Caco-2 (cell line): ENCODE results near the gene LTA4H. TPM values are rescaled to one million over a fixed set of nuclear protein-coding genes. Genes with fewer than 3 reads are reported as not detected.

Source experiments
- BruUV-seq: library from RNA; stranded (reverse); fragments of 400-500 nt; replicated peaks from 2 replicates; lab custom pipeline; 2021; lab: Mats Ljungman, UMichigan
- CTCF ChIA-PET: fragments of 300-600 bp; sonication (Branson Sonifier 250); formaldehyde crosslinking; loops from one replicate; lab custom pipeline; 2022; ENCODE audit warnings: antibody characterized with exemption; lab: Charles Lee
- POLR2A ChIA-PET: fragments of 300-600 bp; sonication (Branson Sonifier 250); formaldehyde crosslinking; loops from one replicate; lab custom pipeline; 2022; ENCODE audit warnings: antibody characterized with exemption; lab: Charles Lee
- DNase-seq, 2 experiments: peaks; one replicate each; pipeline versions ENCODE4 v3.0.0 to v3.0.0-alpha.2; 2020 to 2022
- H3K27me3 ChIP-seq: replicated peaks from 2 replicates; pipeline ENCODE4 v1.6.0; 2011; ENCODE audit warnings: low read length; ENCODE audit not compliant: control insufficient read depth, insufficient read depth
- H3K36me3 ChIP-seq: 2 replicates; pipeline ENCODE4 v1.5.1; 2011; ENCODE audit warnings: low read length; ENCODE audit not compliant: control insufficient read depth, insufficient read depth
- H3K4me1 ChIP-seq: fragments of 250-450 bp; sonication (Bioruptor Pico); 2 replicates; pipeline ENCODE4 v1.5.1; 2020; ENCODE audit warnings: mild to moderate bottlenecking
- H3K4me3 ChIP-seq: 2 replicates; pipeline ENCODE4 v1.5.1; 2011; ENCODE audit warnings: low read depth, mild to moderate bottlenecking, control low read depth, low read length
- H3K9me3 ChIP-seq: fragments of 250-450 bp; sonication (Bioruptor Pico); 2 replicates; pipeline ENCODE4 v1.5.1; 2020; ENCODE audit warnings: mild to moderate bottlenecking, moderate library complexity
- H3K27ac Mint-ChIP-seq: one replicate; pipeline ENCODE4 v1.8.0; 2022; ENCODE audit warnings: mixed read lengths; ENCODE audit not compliant: unreplicated experiment
- H3K27me3 Mint-ChIP-seq: one replicate; pipeline ENCODE4 v1.8.0; 2022; ENCODE audit warnings: mixed read lengths; ENCODE audit not compliant: insufficient read depth, unreplicated experiment
- H3K36me3 Mint-ChIP-seq: one replicate; pipeline ENCODE4 v1.8.0; 2022; ENCODE audit warnings: mild to moderate bottlenecking, mixed read lengths; ENCODE audit not compliant: insufficient read depth, unreplicated experiment
- H3K4me1 Mint-ChIP-seq: one replicate; pipeline ENCODE4 v1.8.0; 2022; ENCODE audit warnings: low read depth, mixed read lengths; ENCODE audit not compliant: unreplicated experiment
- H3K4me3 Mint-ChIP-seq: one replicate; pipeline ENCODE4 v1.8.0; 2022; ENCODE audit warnings: mild to moderate bottlenecking, moderate library complexity, mixed read lengths; ENCODE audit not compliant: unreplicated experiment
- H3K9me3 Mint-ChIP-seq: one replicate; pipeline ENCODE4 v1.8.0; 2022; ENCODE audit warnings: mixed read lengths; ENCODE audit not compliant: unreplicated experiment
- intact Hi-C: fragments of 100-400 bp; cut with micrococcal nuclease; formaldehyde crosslinking; loops from one replicate; pipeline ENCODE4 v1.10.0; 2022; ENCODE audit not compliant: unreplicated experiment
- total RNA-seq: library from RNA; stranded (reverse); gene quantifications from 2 replicates; pipeline ENCODE4 v1.2.3, GENCODE V29; 2022
- TF ChIP-seq, protein P1 (sequence below), 2 experiments: fragments of 200-600 bp in 1 of 2; IDR thresholded peaks; 1 replicate in 1 of 2; 2 replicates in 1 of 2; pipeline versions ENCODE4 v1.5.1 to v1.8.0; 2011 to 2022; ENCODE audit warnings: antibody characterized with exemption in 1 of 2, control low read depth in 1 of 2, inconsistent platforms in 1 of 2, low read depth in 1 of 2, low read length in 1 of 2, mild to moderate bottlenecking in 1 of 2, moderate library complexity in 1 of 2; ENCODE audit not compliant: insufficient read depth in 1 of 2, severe bottlenecking in 1 of 2, unreplicated experiment in 1 of 2

Gene LTA4H
- total RNA-seq, 1 experiment from 2014 or later = 56.7 TPM

GRCh38 chr12:96051756-96052485 lies 16.5 kb upstream of the LTA4H start:
- no peaks in the 10 kb centered on the region for H3K4me1 Mint-ChIP-seq
- Histone ChIP-seq H3K9me3 (no peaks in the 10 kb centered on the region), H3K36me3 (no peaks in the 10 kb centered on the region), H3K4me3 (no peak overlapping the region), H3K4me1 (no peaks in the 10 kb centered on the region), H3K27me3 (no peaks in the 10 kb centered on the region)
- H3K27ac Mint-ChIP-seq = no peak overlapping the region
- no TSS peak for BruUV-seq
- intact Hi-C loops = no loop called here
- POLR2A ChIA-PET = no interaction called here
- no peaks in the 10 kb centered on the region for H3K27me3 Mint-ChIP-seq
- no peak for DNase-seq
- no peak overlapping the region for H3K4me3 Mint-ChIP-seq
- H3K36me3 Mint-ChIP-seq = no peaks in the 10 kb centered on the region
- CTCF ChIA-PET = no interaction called here
- H3K9me3 Mint-ChIP-seq = no peaks in the 10 kb centered on the region
- TF ChIP-seq, protein P1, sequence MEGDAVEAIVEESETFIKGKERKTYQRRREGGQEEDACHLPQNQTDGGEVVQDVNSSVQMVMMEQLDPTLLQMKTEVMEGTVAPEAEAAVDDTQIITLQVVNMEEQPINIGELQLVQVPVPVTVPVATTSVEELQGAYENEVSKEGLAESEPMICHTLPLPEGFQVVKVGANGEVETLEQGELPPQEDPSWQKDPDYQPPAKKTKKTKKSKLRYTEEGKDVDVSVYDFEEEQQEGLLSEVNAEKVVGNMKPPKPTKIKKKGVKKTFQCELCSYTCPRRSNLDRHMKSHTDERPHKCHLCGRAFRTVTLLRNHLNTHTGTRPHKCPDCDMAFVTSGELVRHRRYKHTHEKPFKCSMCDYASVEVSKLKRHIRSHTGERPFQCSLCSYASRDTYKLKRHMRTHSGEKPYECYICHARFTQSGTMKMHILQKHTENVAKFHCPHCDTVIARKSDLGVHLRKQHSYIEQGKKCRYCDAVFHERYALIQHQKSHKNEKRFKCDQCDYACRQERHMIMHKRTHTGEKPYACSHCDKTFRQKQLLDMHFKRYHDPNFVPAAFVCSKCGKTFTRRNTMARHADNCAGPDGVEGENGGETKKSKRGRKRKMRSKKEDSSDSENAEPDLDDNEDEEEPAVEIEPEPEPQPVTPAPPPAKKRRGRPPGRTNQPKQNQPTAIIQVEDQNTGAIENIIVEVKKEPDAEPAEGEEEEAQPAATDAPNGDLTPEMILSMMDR (IDR thresholded peaks at IDR 0.05; ENCODE audit: insufficient read depth in 1 of 2, low read depth in 1 of 2, low read length in 1 of 2, severe bottlenecking in 1 of 2, unreplicated experiment in 1 of 2) = no peak

DNA sequence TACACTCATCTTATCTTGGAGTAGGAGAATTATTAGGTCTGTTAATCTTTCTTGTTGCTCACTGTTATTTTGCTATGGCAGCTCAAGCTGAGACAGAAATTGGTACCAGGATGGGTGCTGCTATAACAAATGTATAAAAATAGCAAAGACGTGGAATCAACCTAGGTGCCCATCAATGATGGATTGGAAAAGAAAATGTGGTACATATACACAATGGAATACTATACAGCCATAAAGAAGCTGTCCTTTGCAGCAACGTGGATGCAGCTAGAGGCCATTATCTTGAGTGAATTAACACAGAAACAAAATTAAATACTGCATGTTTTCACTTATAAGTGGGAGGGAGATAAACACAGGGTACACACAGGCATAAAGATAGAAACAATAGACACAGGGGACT lies 14.8 kb upstream of the LTA4H start:
- Mint-ChIP-seq H3K27ac (no peak overlapping the region), H3K36me3 (no peaks in the 10 kb centered on the region), H3K4me1 (no peaks in the 10 kb centered on the region), H3K4me3 (no peak overlapping the region), H3K9me3 (no peaks in the 10 kb centered on the region), H3K27me3 (no peaks in the 10 kb centered on the region)
- ChIA-PET POLR2A (no interaction called here), CTCF (no interaction called here)
- TF ChIP-seq, protein P1 (IDR thresholded peaks at IDR 0.05; ENCODE audit: insufficient read depth in 1 of 2, low read depth in 1 of 2, low read length in 1 of 2, severe bottlenecking in 1 of 2, unreplicated experiment in 1 of 2) = no peak
- intact Hi-C loops = no loop called here
- no peaks in the 10 kb centered on the region for H3K4me1 ChIP-seq
- H3K27me3 ChIP-seq = no peaks in the 10 kb centered on the region
- H3K4me3 ChIP-seq = no peak overlapping the region
- no peak for DNase-seq
- BruUV-seq = no TSS peak
- H3K36me3 ChIP-seq = no peaks in the 10 kb centered on the region
- no peaks in the 10 kb centered on the region for H3K9me3 ChIP-seq

GRCh38 chr12:96049101-96049500 lies 13.7 kb upstream of the LTA4H start:
- POLR2A ChIA-PET = no interaction called here
- Histone ChIP-seq H3K36me3 (no peaks in the 10 kb centered on the region), H3K27me3 (no peaks in the 10 kb centered on the region), H3K4me3 (no peak overlapping the region), H3K9me3 (no peaks in the 10 kb centered on the region), H3K4me1 (no peaks in the 10 kb centered on the region)
- Mint-ChIP-seq H3K9me3 (no peaks in the 10 kb centered on the region), H3K36me3 (no peaks in the 10 kb centered on the region), H3K4me3 (no peak overlapping the region), H3K4me1 (no peaks in the 10 kb centered on the region), H3K27me3 (no peaks in the 10 kb centered on the region), H3K27ac (no peak overlapping the region)
- no TSS peak for BruUV-seq
- CTCF ChIA-PET = interaction anchor here (0.6 kb wide), 1 partner anchor 166 kb away, joined by 3 read pairs; no protein-coding TSS in a partner anchor
- intact Hi-C loops = no loop called here
- TF ChIP-seq, protein P1 (IDR thresholded peaks at IDR 0.05; ENCODE audit: insufficient read depth in 1 of 2, low read depth in 1 of 2, low read length in 1 of 2, severe bottlenecking in 1 of 2, unreplicated experiment in 1 of 2) = no peak
- DNase-seq = no peak
